B cell (primary cell): ENCODE measurements around the gene SMARCD3. TPM values are rescaled to one million over a fixed set of nuclear protein-coding genes. Genes with fewer than 3 reads are reported as not detected.

Experiments used
- ATAC-seq: fragments of 200-7000 bp; cut with Tn5 transposase; one replicate; pipeline ENCODE4 v1.10.0; 2021; ENCODE audit warnings: low read depth, mild to moderate bottlenecking, moderate number of reproducible peaks, moderate library complexity
- CTCF ChIA-PET: fragments of 350-600 bp; sonication (Branson Sonifier 250); formaldehyde crosslinking; loops from one replicate; lab custom pipeline; 2021; ENCODE audit warnings: antibody characterized with exemption, inconsistent platforms; lab: Charles Lee
- POLR2A ChIA-PET: fragments of 350-600 bp; sonication (Branson Sonifier 250); formaldehyde crosslinking; loops from one replicate; lab custom pipeline; 2021; ENCODE audit warnings: antibody characterized with exemption; lab: Charles Lee
- DNase-seq: peaks from one replicate; pipeline ENCODE4 v3.0.0; 2013
- H2AFZ ChIP-seq: 2 replicates; pipeline ENCODE4 v1.6.1; 2012; ENCODE audit warnings: mild to moderate bottlenecking, low read depth, low read length; ENCODE audit not compliant: insufficient read depth, poor library complexity, severe bottlenecking
- H3K27ac ChIP-seq, 2 donors: 1 replicate in 1 of 2; 2 replicates in 1 of 2; pipeline ENCODE4 v1.5.1; 2012 to 2013; ENCODE audit warnings: low read length in 2 of 2, mild to moderate bottlenecking in 2 of 2, moderate library complexity in 1 of 2
- H3K27me3 ChIP-seq, 4 experiments: fragments of 200-600 bp in 1 of 4; sonication (generic) in 1 of 4; replicated peaks in 1 of 4; 1 replicate in 2 of 4; 2 replicates in 2 of 4; pipeline versions ENCODE4 v1.6.1 to v1.7.0; 2013 to 2016; ENCODE audit warnings: low read length in 3 of 4, mild to moderate bottlenecking in 2 of 4, mixed read lengths in 1 of 4, moderate library complexity in 1 of 4; ENCODE audit not compliant: insufficient read depth in 4 of 4, control insufficient read depth in 3 of 4; ENCODE audit errors: control extremely low read depth in 1 of 4
- H3K36me3 ChIP-seq, 2 experiments: replicated peaks in 1 of 2; 1 replicate in 1 of 2; 2 replicates in 1 of 2; pipeline versions ENCODE4 v1.6.1 to v1.7.1; 2013; ENCODE audit warnings: low read length in 1 of 2; ENCODE audit not compliant: insufficient read depth in 2 of 2, control insufficient read depth in 1 of 2; ENCODE audit errors: control extremely low read depth in 1 of 2, extremely low read depth in 1 of 2
- H3K4me1 ChIP-seq, 2 donors: fragments of 200-600 bp in 1 of 2; sonication (generic) in 1 of 2; 1 replicate in 1 of 2; 2 replicates in 1 of 2; pipeline versions ENCODE4 v1.5.1 to v1.6.1; 2013 to 2017; ENCODE audit warnings: low read length in 2 of 2; ENCODE audit not compliant: control insufficient read depth in 2 of 2, insufficient read depth in 2 of 2
- H3K4me2 ChIP-seq: replicated peaks from 2 replicates; pipeline ENCODE3; 2012; ENCODE audit warnings: mild to moderate bottlenecking, low read depth, low read length; ENCODE audit not compliant: poor library complexity, severe bottlenecking
- H3K4me3 ChIP-seq, 5 experiments: fragments of 200-600 bp in 1 of 5; sonication (generic) in 1 of 5; 1 replicate in 3 of 5; 2 replicates in 2 of 5; pipeline versions ENCODE4 v1.5.1 to v1.7.0; 2011 to 2016; ENCODE audit warnings: low read length in 4 of 5, mild to moderate bottlenecking in 4 of 5, low read depth in 2 of 5, control low read depth in 1 of 5, moderate library complexity in 1 of 5; ENCODE audit not compliant: insufficient read depth in 1 of 5; ENCODE audit errors: control extremely low read depth in 1 of 5, extremely low read depth in 1 of 5
- H3K79me2 ChIP-seq: fragments of 200-600 bp; sonication (generic); one replicate; pipeline ENCODE4 v1.6.0; 2016; ENCODE audit warnings: low read length; ENCODE audit not compliant: control insufficient read depth, insufficient read depth
- H3K9ac ChIP-seq: fragments of 200-600 bp; sonication (generic); 2 replicates; pipeline ENCODE4 v1.6.1; 2017; ENCODE audit warnings: mild to moderate bottlenecking, low read length, moderate library complexity
- H3K9me3 ChIP-seq, 3 donors: one replicate each; pipeline versions ENCODE4 v1.6.1 to v1.7.1; 2013; ENCODE audit warnings: low read length in 2 of 3; ENCODE audit not compliant: control insufficient read depth in 2 of 3, insufficient read depth in 1 of 3; ENCODE audit errors: control extremely low read depth in 1 of 3
- H4K20me1 ChIP-seq: 2 replicates; pipeline ENCODE4 v1.6.0; 2012; ENCODE audit warnings: mild to moderate bottlenecking, low read length; ENCODE audit not compliant: insufficient read depth, control insufficient read depth, poor library complexity, severe bottlenecking
- H3K27ac Mint-ChIP-seq: one replicate; pipeline ENCODE4 v1.8.0; 2021; ENCODE audit warnings: mixed read lengths
- H3K27me3 Mint-ChIP-seq: one replicate; pipeline ENCODE4 v1.8.0; 2021; ENCODE audit warnings: mixed read lengths
- H3K4me1 Mint-ChIP-seq: one replicate; pipeline ENCODE4 v1.8.0; 2021; ENCODE audit warnings: mixed read lengths
- H3K4me3 Mint-ChIP-seq: one replicate; pipeline ENCODE4 v1.8.0; 2021; ENCODE audit warnings: mixed read lengths
- H3K9me3 Mint-ChIP-seq: one replicate; pipeline ENCODE4 v1.8.0; 2022; ENCODE audit warnings: mixed read lengths; ENCODE audit not compliant: insufficient read depth
- CTCF ChIP-seq: fragments of 200-600 bp; IDR thresholded peaks from one replicate; pipeline ENCODE4 v1.8.0; 2022; ENCODE audit warnings: antibody characterized with exemption, mild to moderate bottlenecking
- EZH2 ChIP-seq: IDR thresholded peaks from 2 replicates; pipeline ENCODE4 v1.6.1; 2012; ENCODE audit warnings: borderline replicate concordance, low read depth, mild to moderate bottlenecking, moderate library complexity, low read length; ENCODE audit not compliant: insufficient read depth, poor library complexity, severe bottlenecking
- WGBS: methylation state at CpG from one replicate; pipeline ENCODE4 v1.1.5; 2013; ENCODE audit warnings: missing lambda C conversion rate; ENCODE audit not compliant: insufficient coverage; 5-methylcytosine and 5-hydroxymethylcytosine counted together
- intact Hi-C: fragments of 100-400 bp; cut with micrococcal nuclease; formaldehyde crosslinking; loops from one replicate; pipeline ENCODE4 v1.10.0; 2022
- polyA plus RNA-seq: library from polyadenylated mRNA; depleted of rRNA; stranded (reverse); fragments of >200 nt; gene quantifications from 2 replicates; pipeline ENCODE4 v1.2.3, GENCODE V29; 2012
- total RNA-seq, 2 donors: library from RNA; stranded (reverse); fragments of 120-200 nt in 1 of 2; gene quantifications; 1 replicate in 1 of 2; 2 replicates in 1 of 2; pipeline versions ENCODE4 v1.2.3 to v1.2.4, GENCODE V29; 2013 to 2022

Gene SMARCD3
- total and polyA plus RNA-seq, 2 donors (not counting 1 experiment from before 2014, with no cell fraction given) = 1.0 TPM; not detected in 1

GRCh38 chr7:151264615-151265014 is 16.1 kb upstream of the SMARCD3 start:
- H3K79me2 ChIP-seq = no peaks in the 10 kb centered on the region
- H3K27ac ChIP-seq = no peak overlapping the region
- Mint-ChIP-seq H3K27ac (no peak overlapping the region), H3K4me1 (no peaks in the 10 kb centered on the region), H3K27me3 (peaks cover 32% of the 10 kb centered on the region), H3K9me3 (no peaks in the 10 kb centered on the region), H3K4me3 (no peak overlapping the region)
- TF ChIP-seq CTCF (no peak), EZH2 (no peak)
- DNase-seq = no peak
- no peak for ATAC-seq
- no peak overlapping the region for H3K9ac ChIP-seq
- intact Hi-C loops = no loop called here
- 86% methylated on average over 5 of the region's 5 CpGs for WGBS
- H3K9me3 ChIP-seq = peaks cover 0 to 8% (median 0%) of the 10 kb centered on the region in 3 donors
- CTCF ChIA-PET = no interaction called here
- no peak overlapping the region for H2AFZ ChIP-seq
- H3K4me2 ChIP-seq = no peak overlapping the region
- no peaks in the 10 kb centered on the region for H3K4me1 ChIP-seq
- no peaks in the 10 kb centered on the region for H4K20me1 ChIP-seq
- H3K4me3 ChIP-seq = no peak overlapping the region
- no peaks in the 10 kb centered on the region for H3K36me3 ChIP-seq
- POLR2A ChIA-PET = no interaction called here
- peaks cover 0 to 9% (median 0%) of the 10 kb centered on the region in 4 experiments for H3K27me3 ChIP-seq

- no peaks in the 10 kb centered on the region for H4K20me1 ChIP-seq
- ChIA-PET CTCF (interaction anchor here (0.5 kb wide), 1 partner anchor 43 kb away, joined by 3 read pairs; no protein-coding TSS in a partner anchor), POLR2A (no interaction called here)
- no peak for TF ChIP-seq EZH2
- no peak for TF ChIP-seq CTCF
- H3K9me3 Mint-ChIP-seq = no peaks in the 10 kb centered on the region
- WGBS = 93% methylated on average over 10 of the region's 10 CpGs
- H3K4me1 ChIP-seq = no peaks in the 10 kb centered on the region
- H3K4me1 Mint-ChIP-seq = no peaks in the 10 kb centered on the region
- no peaks in the 10 kb centered on the region for H3K36me3 ChIP-seq
- H3K4me3 ChIP-seq = no peak overlapping the region
- peaks cover 0 to 8% (median 0%) of the 10 kb centered on the region in 3 donors for H3K9me3 ChIP-seq
- no peak overlapping the region for H2AFZ ChIP-seq
- H3K4me2 ChIP-seq = no peak overlapping the region
- H3K27ac ChIP-seq = no peak overlapping the region
- DNase-seq = no peak
- no peak overlapping the region for H3K9ac ChIP-seq
- H3K27ac Mint-ChIP-seq = no peak overlapping the region
- intact Hi-C loops = no loop called here
- ATAC-seq = no peak
- H3K4me3 Mint-ChIP-seq = no peak overlapping the region
- peaks cover 0 to 8% (median 0%) of the 10 kb centered on the region in 4 experiments for H3K27me3 ChIP-seq
- H3K27me3 Mint-ChIP-seq = peaks cover 39% of the 10 kb centered on the region
- H3K79me2 ChIP-seq = no peaks in the 10 kb centered on the region
Measured at GRCh38 chr7:151261529-151261928, 13.0 kb upstream of the SMARCD3 start.
